Activated naive CD4-positive, alpha-beta T cell treated with anti-CD3 and anti-CD28 coated beads, Interleukin-2, amount 50 U/mL, for 72 hours (primary cell): ENCODE data around the gene NTM. TPM values are rescaled to one million over a fixed set of nuclear protein-coding genes. Genes with fewer than 3 reads are reported as not detected.

Experiments
- ATAC-seq, 2 donors: fragments of 150-1000 bp; cut with Tn5 transposase; 2 replicates each; pipeline ENCODE4 v1.10.0; 2021; ENCODE audit warnings: mild to moderate bottlenecking in 2 of 2, moderate library complexity in 2 of 2
- DNase-seq, 2 donors: peaks; one replicate each; pipeline ENCODE4 v3.0.0; 2021 to 2022; ENCODE audit warnings: low spot score in 2 of 2
- H3K27ac Mint-ChIP-seq, 2 donors: one replicate each; pipeline ENCODE4 v1.8.0; 2022; ENCODE audit warnings: mild to moderate bottlenecking in 2 of 2, mixed read lengths in 2 of 2
- H3K36me3 Mint-ChIP-seq, 2 donors: one replicate each; pipeline ENCODE4 v1.8.0; 2022; ENCODE audit warnings: mixed read lengths in 2 of 2
- H3K9me3 Mint-ChIP-seq, 2 donors: one replicate each; pipeline ENCODE4 v1.8.0; 2022; ENCODE audit warnings: mixed read lengths in 2 of 2
- total RNA-seq, 2 donors: library from RNA; stranded (reverse); gene quantifications; one replicate each; pipeline ENCODE4 v1.2.3, GENCODE V29; 2022

Gene NTM
- total RNA-seq, 2 donors from 2014 or later, result not detected

GRCh38 chr11:131465039-131465438 is 94.6 kb downstream of the NTM start:
- H3K27ac Mint-ChIP-seq, result no peak overlapping the region
- no peaks in the 10 kb centered on the region for H3K36me3 Mint-ChIP-seq
- DNase-seq (no peak), ATAC-seq (no peak)
- no peaks in the 10 kb centered on the region for H3K9me3 Mint-ChIP-seq

GRCh38 chr11:131465746-131466145 is 95.3 kb downstream of the NTM start:
- DNase-seq (no peak), ATAC-seq (no peak)
- Mint-ChIP-seq H3K36me3 (no peaks in the 10 kb centered on the region), H3K9me3 (no peaks in the 10 kb centered on the region), H3K27ac (no peak overlapping the region)

GRCh38 chr11:131467645-131468394 is 97.4 kb downstream of the NTM start:
- no peak for DNase-seq
- H3K36me3 Mint-ChIP-seq, result no peaks in the 10 kb centered on the region
- no peak overlapping the region for H3K27ac Mint-ChIP-seq
- H3K9me3 Mint-ChIP-seq, result peaks cover 0 to 4% of the 10 kb centered on the region in 2 donors
- ATAC-seq, result no peak

DNA sequence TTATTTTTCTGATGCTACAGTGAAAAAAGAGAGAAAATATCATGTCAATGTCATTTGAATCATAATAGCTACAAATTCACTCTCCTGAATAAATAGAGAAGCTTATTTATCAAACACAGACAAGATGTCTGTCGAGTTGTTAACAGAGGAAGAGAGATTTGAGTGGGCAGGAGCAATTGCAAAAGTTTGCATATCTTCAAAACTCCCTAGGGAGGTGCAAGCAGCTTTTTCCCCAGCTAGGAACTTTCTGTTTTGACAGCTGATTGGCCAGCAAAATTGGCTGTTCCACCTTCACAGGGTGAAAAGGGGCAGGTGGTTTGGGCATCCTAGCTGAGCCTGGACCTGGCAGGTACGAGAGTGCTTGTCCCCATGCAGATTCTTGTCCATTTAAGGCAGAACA is 98.2 kb downstream of the NTM start:
- Mint-ChIP-seq H3K27ac (no peak overlapping the region), H3K9me3 (peaks cover 0 to 4% of the 10 kb centered on the region in 2 donors), H3K36me3 (no peaks in the 10 kb centered on the region)
- ATAC-seq, result no peak
- DNase-seq, result no peak

DNA sequence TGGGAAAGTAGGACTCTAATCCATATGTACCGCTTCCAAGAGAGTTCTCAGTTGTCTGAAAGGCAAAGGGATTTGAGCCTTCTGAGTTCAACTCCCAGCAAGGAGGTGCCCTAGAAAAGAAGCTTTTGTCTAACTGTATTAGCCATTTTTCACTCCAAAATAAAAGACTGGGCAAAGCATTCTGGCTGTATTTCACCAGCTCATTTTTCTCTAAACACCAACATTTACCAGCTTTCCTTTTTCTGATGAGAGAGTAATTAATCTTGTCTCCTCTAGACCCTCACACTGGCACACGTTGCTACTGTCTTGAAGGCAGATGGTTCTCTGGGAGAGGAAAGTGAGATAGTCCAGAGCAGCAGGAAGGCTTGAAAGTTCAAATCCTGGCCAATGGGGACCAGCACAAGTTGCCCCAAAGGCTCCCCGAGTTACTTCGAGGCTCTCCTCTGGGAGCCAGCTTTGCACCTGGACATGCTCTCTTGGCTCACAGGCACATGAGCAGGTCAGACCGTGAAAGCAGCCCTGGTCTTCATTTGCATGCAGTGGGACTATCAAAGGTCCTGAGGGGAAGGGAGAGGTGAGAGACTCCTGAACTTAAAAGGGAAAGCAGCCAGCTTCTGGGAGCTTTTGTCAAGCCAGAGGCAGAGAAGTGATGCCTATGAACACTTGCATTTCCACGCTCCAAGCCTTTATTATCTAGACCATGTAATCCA is 100.0 kb downstream of the NTM start:
- Mint-ChIP-seq H3K27ac (no peak overlapping the region), H3K9me3 (peaks cover 7 to 16% of the 10 kb centered on the region in 2 donors), H3K36me3 (peaks cover 0 to 10% of the 10 kb centered on the region in 2 donors)
- ATAC-seq (no peak), DNase-seq (no peak)

- ATAC-seq, result no peak
- Mint-ChIP-seq H3K9me3 (peaks cover 7 to 20% of the 10 kb centered on the region in 2 donors), H3K27ac (no peak overlapping the region), H3K36me3 (peaks cover 0 to 10% of the 10 kb centered on the region in 2 donors)
- DNase-seq, result no peak
These were observed 101.6 kb downstream of the NTM start for GRCh38 chr11:131471976-131472375.

GRCh38 chr11:131474947-131475346 is 104.5 kb downstream of the NTM start:
- H3K27ac Mint-ChIP-seq, result no peak overlapping the region
- no peak for DNase-seq
- H3K36me3 Mint-ChIP-seq, result peaks cover 0 to 10% of the 10 kb centered on the region in 2 donors
- H3K9me3 Mint-ChIP-seq, result peaks cover 7 to 20% of the 10 kb centered on the region in 2 donors
- ATAC-seq, result no peak

GRCh38 chr11:131476266-131476665 is 105.9 kb downstream of the NTM start:
- ATAC-seq, result no peak
- peaks cover 0 to 10% of the 10 kb centered on the region in 2 donors for H3K36me3 Mint-ChIP-seq
- H3K9me3 Mint-ChIP-seq, result peaks cover 7 to 24% of the 10 kb centered on the region in 2 donors
- H3K27ac Mint-ChIP-seq, result no peak overlapping the region
- DNase-seq, result no peak

- Mint-ChIP-seq H3K27ac (no peak overlapping the region), H3K9me3 (peaks cover 7 to 25% of the 10 kb centered on the region in 2 donors)
- ATAC-seq, result no peak
These were observed 107.9 kb downstream of the NTM start for GRCh38 chr11:131478341-131478740.

GRCh38 chr11:131481303-131481702 is 110.9 kb downstream of the NTM start:
- Mint-ChIP-seq H3K36me3 (no peaks in the 10 kb centered on the region), H3K27ac (no peak overlapping the region), H3K9me3 (peaks cover under 1 to 10% of the 10 kb centered on the region in 2 donors)
- no peak for DNase-seq
- ATAC-seq, result no peak

More at GRCh38 chr11:131478341-131478740, 107.9 kb downstream of the NTM start:
- DNase-seq, result no peak
- H3K36me3 Mint-ChIP-seq, result peaks cover 0 to 10% of the 10 kb centered on the region in 2 donors

- ATAC-seq (no peak), DNase-seq (no peak)
- H3K9me3 Mint-ChIP-seq, result peaks cover 6 to 10% of the 10 kb centered on the region in 2 donors
- no peak overlapping the region for H3K27ac Mint-ChIP-seq
- H3K36me3 Mint-ChIP-seq, result no peaks in the 10 kb centered on the region
These were observed 111.6 kb downstream of the NTM start for GRCh38 chr11:131481971-131482370.

DNA sequence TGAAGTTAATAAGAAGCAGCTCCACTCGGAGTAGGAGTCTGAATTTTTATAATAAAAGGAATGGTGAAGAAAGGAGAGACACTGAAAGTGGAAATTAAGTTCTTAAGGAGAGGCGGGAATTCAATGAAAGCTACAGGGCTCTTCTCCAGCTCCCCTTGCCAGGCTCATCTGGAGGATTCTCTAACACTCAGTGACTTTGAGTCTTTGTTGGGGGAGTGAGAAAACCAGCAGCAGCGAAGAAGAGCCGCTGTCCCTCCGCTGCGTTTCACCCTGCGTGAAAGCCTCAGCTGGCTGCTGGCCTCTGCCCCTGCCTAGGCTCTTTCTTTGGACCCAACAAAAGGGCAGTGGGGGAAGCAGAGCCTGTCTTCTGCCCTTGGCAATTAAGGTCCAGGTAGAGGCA is 113.0 kb downstream of the NTM start:
- H3K36me3 Mint-ChIP-seq, result no peaks in the 10 kb centered on the region
- ATAC-seq (no peak), DNase-seq (no peak)
- no peak overlapping the region for H3K27ac Mint-ChIP-seq
- peaks cover 10% of the 10 kb centered on the region in 2 donors for H3K9me3 Mint-ChIP-seq

- Mint-ChIP-seq H3K27ac (no peak overlapping the region), H3K9me3 (peaks cover 10% of the 10 kb centered on the region in 2 donors), H3K36me3 (no peaks in the 10 kb centered on the region)
- ATAC-seq (no peak), DNase-seq (no peak)
These were observed 113.5 kb downstream of the NTM start for GRCh38 chr11:131483877-131484276.

DNA sequence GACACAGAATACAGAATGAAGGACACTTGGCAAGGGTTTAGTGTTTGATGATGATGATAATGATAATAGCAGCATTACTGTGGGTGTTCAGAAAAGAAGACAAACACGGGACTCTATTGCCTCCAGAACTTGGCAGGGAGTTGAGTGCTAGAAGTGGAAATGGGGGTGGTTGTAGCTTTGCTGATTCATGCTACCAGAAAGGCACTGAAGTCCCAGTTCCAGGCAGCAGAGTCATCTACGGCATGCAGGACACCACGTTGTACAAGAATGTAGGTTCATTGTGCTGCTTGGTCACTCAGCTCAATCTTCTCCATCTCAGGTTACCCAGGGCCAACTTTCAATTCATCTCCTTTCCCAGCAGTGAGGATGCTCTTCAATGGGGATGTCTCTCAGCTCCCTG is 115.7 kb downstream of the NTM start:
- ATAC-seq (no peak), DNase-seq (no peak)
- no peaks in the 10 kb centered on the region for H3K36me3 Mint-ChIP-seq
- H3K9me3 Mint-ChIP-seq, result peaks cover 6 to 10% of the 10 kb centered on the region in 2 donors
- no peak overlapping the region for H3K27ac Mint-ChIP-seq

GRCh38 chr11:131486937-131487635 is 116.7 kb downstream of the NTM start:
- Mint-ChIP-seq H3K9me3 (peaks cover 5 to 10% of the 10 kb centered on the region in 2 donors), H3K27ac (no peak overlapping the region), H3K36me3 (no peaks in the 10 kb centered on the region)
- ATAC-seq (no peak), DNase-seq (no peak)

GRCh38 chr11:131488238-131488637 is 117.8 kb downstream of the NTM start:
- Mint-ChIP-seq H3K9me3 (peaks cover 0 to 10% of the 10 kb centered on the region in 2 donors), H3K27ac (no peak overlapping the region), H3K36me3 (no peaks in the 10 kb centered on the region)
- ATAC-seq, result no peak
- no peak for DNase-seq

GRCh38 chr11:131491503-131491902 is 121.1 kb downstream of the NTM start:
- ATAC-seq (no peak), DNase-seq (no peak)
- H3K36me3 Mint-ChIP-seq, result no peaks in the 10 kb centered on the region
- H3K27ac Mint-ChIP-seq, result no peak overlapping the region
- peaks cover 0 to 8% of the 10 kb centered on the region in 2 donors for H3K9me3 Mint-ChIP-seq
